ENCODE data around the gene TTLL5. TPM values are rescaled to one million over a fixed set of nuclear protein-coding genes. Genes with fewer than 3 reads are reported as not detected.

TTLL5 gene
- total and polyA plus RNA-seq, 2 of the 13 experiments (the other 11 are each of a cell fraction or from before 2014, with no cell fraction given) = 11.8 to 18.8 TPM

GRCh38 chr14:75697918-75698317 is 36.9 kb downstream of the TTLL5 start (continued):
- TF ChIP-seq ZBTB40 (IDR thresholded peaks at IDR 0.05) (no peak), ZBTB40 (CRISPR knock-in tag; IDR thresholded peaks at IDR 0.05) (no peak), ZC3H4 (CRISPR knock-in tag; IDR thresholded peaks at IDR 0.05; ENCODE audit: borderline replicate concordance) (no peak), ZNF143 (CRISPR knock-in tag; IDR thresholded peaks at IDR 0.05) (no peak), ATF7 (IDR thresholded peaks at IDR 0.05) (no peak), ATF7 (CRISPR knock-in tag; IDR thresholded peaks at IDR 0.05) (no peak), SIX1 (CRISPR knock-in tag; IDR thresholded peaks at IDR 0.05; ENCODE audit: borderline replicate concordance) (no peak), ZNF503 (CRISPR knock-in tag; IDR thresholded peaks at IDR 0.05) (no peak), UBTF (CRISPR knock-in tag; IDR thresholded peaks at IDR 0.05) (no peak), ZNF20 (CRISPR knock-in tag; IDR thresholded peaks at IDR 0.05) (no peak)
